Glomerular endothelial cell (primary cell): ENCODE results near the gene NLRP14. TPM values are rescaled to one million over a fixed set of nuclear protein-coding genes. Genes with fewer than 3 reads are reported as not detected.

Experiments
- DNase-seq: peaks from one replicate; pipeline ENCODE4 v3.0.0-alpha.2; 2011; ENCODE audit warnings: low read depth, low spot score; ENCODE audit errors: extremely low read depth
- total RNA-seq: library from RNA; depleted of rRNA; stranded (reverse); fragments of >200 nt; gene quantifications from 2 replicates; pipeline ENCODE4 v1.2.3, GENCODE V29; 2015

Gene NLRP14
- total RNA-seq, 1 donor from 2014 or later = not detected

DNA sequence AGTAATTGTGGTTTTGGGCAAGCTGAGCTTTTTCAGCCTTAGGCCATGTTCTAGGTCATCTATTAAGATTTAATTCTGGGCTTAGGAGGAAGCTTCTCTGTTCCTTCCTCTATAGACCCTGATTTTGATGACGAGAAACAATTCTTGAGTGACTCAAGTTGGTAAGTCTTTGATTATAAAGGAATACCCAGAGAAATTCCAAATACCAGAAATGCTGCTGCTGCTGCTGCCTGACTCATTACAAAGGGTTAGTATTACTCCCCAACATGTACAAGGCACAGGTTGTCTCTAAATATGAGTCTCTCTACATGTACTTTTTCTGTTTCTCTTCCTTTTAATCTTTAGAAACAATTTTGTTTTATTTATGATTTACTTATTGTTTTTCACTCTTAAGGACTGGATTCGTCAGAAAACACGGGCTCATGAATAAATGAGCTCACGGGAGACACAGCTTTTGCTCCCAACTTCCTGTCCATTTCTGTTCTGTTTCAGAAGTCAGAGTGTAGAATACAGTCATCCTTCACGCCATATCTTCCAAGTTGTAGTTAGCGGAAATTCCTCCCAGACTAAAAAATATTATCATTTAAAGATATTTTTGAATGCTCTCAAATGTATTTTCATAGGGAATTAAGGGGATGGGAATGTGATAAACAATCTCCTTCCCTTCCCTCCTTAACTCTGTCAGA is 36.7 kb downstream of the NLRP14 start:
- DNase-seq = no peak

DNA sequence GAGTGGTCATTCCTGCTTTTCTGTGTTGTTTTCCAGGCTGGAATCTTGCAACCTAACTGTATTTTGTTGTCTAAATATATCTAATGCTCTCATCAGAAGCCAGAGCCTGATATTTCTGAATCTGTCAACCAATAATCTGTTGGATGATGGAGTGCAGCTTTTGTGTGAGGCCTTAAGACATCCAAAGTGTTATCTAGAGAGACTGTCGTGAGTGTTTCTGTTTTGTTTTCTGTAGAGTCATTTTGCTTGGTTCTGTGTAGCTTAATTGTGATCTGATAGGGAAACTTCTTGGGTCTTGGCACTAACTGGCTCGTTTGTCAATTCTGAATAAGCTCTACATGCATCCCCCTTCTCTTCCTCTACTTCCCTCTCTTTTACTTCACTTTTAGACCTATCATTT is 37.4 kb downstream of the NLRP14 start:
- DNase-seq = no peak

DNA sequence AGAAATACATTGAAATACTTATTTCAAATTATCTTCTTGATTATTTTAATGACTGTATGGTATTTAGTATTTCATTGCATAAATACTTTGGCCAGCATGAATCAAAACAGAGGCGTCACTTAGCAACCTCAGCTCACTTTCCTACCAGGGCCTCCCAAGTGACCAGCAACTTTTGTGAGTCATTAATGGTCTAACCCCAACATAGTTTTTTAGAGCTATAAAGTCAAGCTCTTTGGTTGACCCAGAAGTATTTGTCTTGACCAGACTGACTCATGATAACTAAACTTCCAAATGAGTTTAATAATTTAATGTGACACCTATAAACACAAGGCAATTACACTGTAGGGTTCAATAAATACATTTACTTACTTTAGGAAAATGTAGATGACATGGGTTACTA is 40.6 kb downstream of the NLRP14 start:
- DNase-seq = no peak

- DNase-seq = no peak
These were observed 42.3 kb downstream of the NLRP14 start for GRCh38 chr11:7062534-7062933.

GRCh38 chr11:7072401-7073028 is 52.2 kb downstream of the NLRP14 start:
- DNase-seq = no peak

DNA sequence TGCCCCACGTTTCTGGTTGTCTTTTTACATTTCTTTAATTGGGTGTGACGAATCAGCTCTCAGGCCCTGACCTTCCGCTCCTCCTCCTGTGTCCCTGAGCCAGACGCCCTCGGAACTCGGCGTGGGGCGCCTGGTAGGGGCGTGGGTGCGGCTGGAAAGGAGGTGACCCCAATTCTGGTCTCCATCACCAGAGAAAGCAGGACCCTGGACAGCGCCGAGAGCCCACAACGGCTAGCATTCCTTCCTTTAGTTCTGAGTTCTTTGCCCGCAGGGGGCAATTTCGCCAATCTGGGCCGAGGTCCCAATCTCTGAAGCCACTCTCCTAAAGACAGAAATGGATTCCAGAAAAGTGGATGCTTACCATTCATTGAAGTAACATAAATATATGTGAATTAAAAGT is 56.8 kb downstream of the NLRP14 start:
- DNase-seq = no peak

DNA sequence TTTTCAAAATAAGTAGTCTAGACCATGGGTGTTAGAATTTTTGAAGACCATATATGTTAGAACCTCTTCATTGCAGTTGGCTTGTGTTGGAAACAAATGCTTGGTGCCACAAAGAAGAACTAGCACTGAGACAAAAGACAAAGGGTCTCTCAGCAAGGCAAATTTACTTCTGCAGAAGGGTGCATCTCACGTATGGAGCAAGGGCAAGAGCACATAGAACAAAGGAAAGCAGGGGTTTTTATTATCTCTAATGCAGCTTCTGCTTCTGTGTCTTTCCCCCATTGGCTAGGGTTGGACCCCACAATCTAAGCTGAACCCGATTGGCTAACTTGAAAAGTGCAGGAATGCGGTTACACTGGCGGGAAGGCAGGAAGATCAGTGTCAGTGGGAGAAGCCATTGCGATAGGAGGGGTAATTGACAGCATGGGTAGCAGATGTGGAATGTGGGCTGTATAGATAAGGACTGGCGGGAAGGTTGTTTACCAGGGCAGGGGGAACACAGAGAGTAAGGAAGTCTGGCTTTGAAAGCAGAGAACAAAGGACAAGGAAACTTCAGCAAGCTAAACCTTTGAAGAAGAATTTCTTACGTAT is 59.4 kb downstream of the NLRP14 start:
- DNase-seq = no peak

DNA sequence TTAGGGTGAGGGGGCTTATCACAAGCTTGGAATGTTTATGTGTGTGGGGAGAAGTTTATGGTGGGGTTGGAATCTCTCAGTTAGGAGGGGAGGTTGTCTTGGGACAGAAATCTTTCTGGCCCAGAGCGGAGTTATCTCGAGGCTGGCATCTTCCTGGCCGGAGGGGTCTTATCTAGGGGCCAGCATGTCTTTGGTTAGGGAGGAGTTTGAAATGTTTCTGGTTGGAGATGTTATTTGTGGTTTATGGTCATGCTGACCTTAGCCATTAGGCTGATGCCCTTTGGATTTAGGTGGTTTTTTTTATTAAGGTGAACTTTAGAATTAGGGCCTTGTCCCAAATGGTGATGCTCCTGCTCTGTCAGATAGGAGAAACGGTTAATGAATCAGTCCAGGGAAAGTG is 60.6 kb downstream of the NLRP14 start:
- no peak for DNase-seq

DNA sequence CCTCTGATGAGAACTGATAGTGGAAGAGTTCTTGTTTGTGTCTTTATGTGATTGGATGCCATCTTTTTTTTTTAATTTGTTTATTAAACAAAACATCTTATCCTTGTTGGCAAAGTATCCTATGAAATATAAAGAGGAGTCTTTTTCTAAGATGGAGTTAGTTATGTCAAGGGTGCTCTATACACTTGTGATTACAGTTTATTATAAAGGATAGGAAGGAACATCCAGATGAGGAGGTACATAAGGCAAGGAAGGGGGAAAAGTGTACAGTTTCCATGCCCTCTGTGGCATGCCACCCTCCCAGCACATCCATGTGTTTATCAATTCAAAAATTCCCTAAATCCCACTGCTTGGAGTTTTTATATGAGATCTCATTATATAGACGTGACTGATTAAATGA is 61.2 kb downstream of the NLRP14 start:
- no peak for DNase-seq

- no peak for DNase-seq
These were observed 68.6 kb downstream of the NLRP14 start, which contains the start of gene RBMXL2 for GRCh38 chr11:7088921-7089320. TSS of gene RBMXL2 (plus strand) at chr11:7088998. CDS start at chr11:7089121, 123 bp downstream.

DNA sequence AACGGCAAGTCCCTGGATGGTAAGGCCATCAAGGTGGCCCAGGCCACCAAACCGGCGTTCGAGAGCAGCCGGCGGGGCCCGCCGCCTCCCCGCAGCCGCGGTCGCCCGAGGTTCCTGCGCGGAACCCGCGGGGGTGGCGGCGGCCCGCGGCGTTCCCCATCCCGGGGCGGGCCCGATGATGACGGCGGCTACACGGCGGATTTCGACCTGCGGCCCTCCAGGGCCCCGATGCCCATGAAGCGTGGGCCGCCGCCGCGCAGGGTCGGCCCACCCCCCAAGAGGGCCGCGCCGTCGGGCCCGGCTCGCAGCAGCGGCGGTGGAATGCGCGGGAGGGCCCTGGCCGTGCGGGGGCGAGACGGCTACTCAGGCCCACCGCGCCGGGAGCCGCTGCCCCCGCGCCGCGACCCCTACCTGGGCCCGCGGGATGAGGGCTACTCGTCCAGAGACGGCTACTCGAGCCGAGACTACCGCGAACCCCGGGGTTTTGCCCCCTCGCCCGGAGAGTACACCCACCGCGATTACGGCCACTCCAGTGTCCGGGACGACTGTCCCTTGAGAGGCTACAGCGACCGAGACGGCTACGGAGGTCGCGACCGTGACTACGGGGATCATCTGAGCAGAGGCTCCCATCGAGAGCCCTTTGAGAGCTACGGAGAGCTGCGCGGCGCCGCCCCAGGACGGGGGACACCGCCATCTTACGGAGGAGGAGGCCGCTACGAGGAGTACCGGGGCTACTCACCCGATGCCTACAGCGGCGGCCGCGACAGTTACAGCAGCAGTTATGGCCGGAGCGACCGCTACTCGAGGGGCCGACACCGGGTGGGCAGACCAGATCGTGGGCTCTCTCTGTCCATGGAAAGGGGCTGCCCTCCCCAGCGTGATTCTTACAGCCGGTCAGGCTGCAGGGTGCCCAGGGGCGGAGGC is 69.3 kb downstream of the NLRP14 start:
- DNase-seq = no peak

DNA sequence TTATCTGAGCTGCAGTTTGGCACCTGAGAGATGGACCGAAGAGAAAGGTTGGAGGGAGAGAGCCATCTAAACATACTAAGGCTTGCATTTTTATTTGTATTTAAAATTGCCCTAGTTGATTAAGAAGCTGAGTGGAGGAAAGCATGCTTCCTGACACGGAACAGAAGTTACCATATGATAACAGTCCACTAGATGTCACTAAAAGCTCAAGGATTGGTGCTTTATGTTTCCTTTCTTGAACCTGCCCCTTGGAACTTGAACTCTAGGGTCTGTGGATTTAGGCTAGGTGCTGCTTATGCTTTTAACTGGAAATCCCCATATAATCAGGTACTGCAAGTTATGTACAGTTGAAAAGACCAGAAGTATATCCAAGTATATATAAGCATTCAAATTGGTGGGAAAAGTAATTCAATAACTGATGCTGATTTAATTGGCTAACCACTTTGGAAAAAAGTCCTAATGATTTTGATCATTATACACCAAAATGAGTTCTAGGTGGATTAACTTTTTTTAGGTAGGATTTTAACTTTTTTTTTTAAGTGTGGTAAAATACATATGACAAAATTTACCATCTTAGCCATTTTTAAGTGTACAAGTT is 78.1 kb downstream of the NLRP14 start:
- DNase-seq = peak; percentile 29

GRCh38 chr11:7115780-7116179 is 95.5 kb downstream of the NLRP14 start:
- DNase-seq = no peak

DNA sequence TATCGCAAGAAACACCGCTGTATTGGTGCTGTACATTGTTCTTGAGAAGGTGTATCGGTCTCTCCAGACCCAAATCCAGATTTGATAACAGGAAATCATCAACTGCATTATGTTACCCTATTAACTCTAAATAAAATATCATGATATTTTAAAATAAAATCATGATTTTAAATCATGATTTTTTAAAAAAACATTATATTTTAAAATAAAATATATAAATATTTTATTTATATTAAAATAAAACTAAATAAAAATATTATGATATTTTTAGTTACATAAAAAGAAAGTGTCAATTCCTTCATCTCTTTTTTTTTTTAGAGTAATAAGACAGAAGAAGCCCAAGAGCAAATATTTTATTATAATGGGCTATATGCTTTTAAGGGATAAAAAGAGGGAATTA is 96.1 kb downstream of the NLRP14 start:
- DNase-seq = no peak

Other genes starting within 250 kb of the NLRP14 start
- 0.15 and 0.18 TPM in 2 replicates for gene OR2AG2, start 248.5 kb upstream of the NLRP14 start, total RNA-seq
- not detected in 2 replicates for gene OR2AG1, start 237.5 kb upstream of the NLRP14 start, total RNA-seq
- 0.19 and 0.29 TPM in 2 replicates for gene OR6A2, start 220.8 kb upstream of the NLRP14 start, total RNA-seq
- not detected in 2 replicates for gene OR10A5, start 174.8 kb upstream of the NLRP14 start, total RNA-seq
- gene OR10A2, start 157.4 kb upstream of the NLRP14 start, total RNA-seq = not detected in 2 replicates
- gene OR10A4, start 143.9 kb upstream of the NLRP14 start, total RNA-seq = not detected in 2 replicates
- gene OR2D2, start 128.0 kb upstream of the NLRP14 start, total RNA-seq = 0.35 TPM in 1 of 2 replicates, not detected in the other
- not detected in 2 replicates for gene OR2D3, start 99.5 kb upstream of the NLRP14 start, total RNA-seq
- 1.5 and 3.7 TPM in 2 replicates for gene ZNF215, start 94.1 kb upstream of the NLRP14 start, total RNA-seq
- 0.41 and 0.44 TPM in 2 replicates for gene ZNF214, start 133 bp upstream of the NLRP14 start, total RNA-seq
- gene RBMXL2, start 68.5 kb downstream of the NLRP14 start, total RNA-seq = not detected in 2 replicates
- gene SYT9, start 231.4 kb downstream of the NLRP14 start, total RNA-seq = 0.10 TPM in 1 of 2 replicates, not detected in the other